Inflammatory macrophage (primary cell): ENCODE results near the gene RNF41.

ENCODE experiments used
- DNase-seq, 2 donors: peaks; one replicate each; pipeline ENCODE4 v3.0.0-alpha.2; 2020 to 2022

RNF41 gene

DNA sequence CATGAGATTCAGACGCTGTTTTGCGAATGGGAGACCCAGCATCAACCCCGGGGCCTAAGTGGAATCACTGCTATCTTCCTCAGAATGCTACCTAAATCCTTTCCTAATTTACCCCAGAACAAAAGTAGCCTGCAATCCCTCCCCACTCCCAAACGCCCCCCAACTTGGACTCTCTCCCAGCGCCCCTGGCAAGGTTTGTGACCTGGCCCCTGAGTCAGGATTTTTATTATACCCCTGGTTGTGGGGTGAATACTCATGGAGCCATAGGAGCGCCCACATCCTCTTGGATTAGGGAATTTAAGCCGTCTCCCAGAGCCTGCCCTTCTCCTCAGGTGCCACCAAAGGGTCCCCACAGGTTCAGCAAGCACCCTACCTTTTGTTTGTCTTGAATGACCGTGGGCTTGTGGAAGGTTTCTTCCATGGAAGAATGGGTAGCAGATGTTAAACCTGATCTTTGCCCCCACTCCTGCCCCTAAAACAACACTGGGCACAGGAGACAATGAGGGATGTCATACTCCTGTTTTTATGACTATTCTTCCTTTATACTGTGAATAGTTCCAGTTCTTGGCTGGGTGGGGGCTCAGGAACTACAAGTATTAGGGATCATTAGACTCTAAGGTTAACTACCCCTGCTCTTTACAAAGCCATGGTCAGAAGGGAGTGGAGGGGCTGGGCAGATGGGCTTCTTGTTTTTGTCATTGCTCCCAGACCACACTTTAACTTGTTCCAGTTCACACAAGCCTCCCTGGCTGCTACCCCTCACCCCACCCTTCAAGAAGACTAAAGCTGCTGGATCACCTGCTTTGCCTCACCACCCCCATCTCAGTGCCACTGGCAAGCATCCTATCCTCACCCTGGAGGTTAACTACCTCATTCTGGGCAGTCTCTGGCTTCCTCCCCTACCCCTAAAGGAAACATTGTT lies 68.7 kb downstream of the RNF41 start:
- DNase-seq: no peak
